Caki2 (cell line): ENCODE data around the gene FAM204A. TPM values are rescaled to one million over a fixed set of nuclear protein-coding genes. Genes with fewer than 3 reads are reported as not detected.

Experiments used
- DNase-seq: peaks from one replicate; pipeline ENCODE4 v3.0.0-alpha.2; 2015; ENCODE audit warnings: low read depth
- in situ Hi-C: cut with HindIII; loops from 2 replicates; pipeline ENCODE4 v1.10.0; 2016; ENCODE audit warnings: low sequenced_read_pairs, low pct_unique_long_range_greater_than_20kb, mixed read lengths
- total RNA-seq: library from RNA; depleted of rRNA; stranded (reverse); fragments of >200 nt; shearing (Covaris generic); gene quantifications from 2 replicates; pipeline ENCODE4 v1.2.3, GENCODE V29; 2014; ENCODE audit warnings: low replicate concordance

Gene FAM204A
- total RNA-seq, 1 experiment from 2014 or later, result 79.3 TPM

GRCh38 chr10:118298787-118299186 is 43.3 kb downstream of the FAM204A start:
- no peak for DNase-seq
- in situ Hi-C loops, result loop anchor here (10.0 kb wide), 1 partner anchor 544 kb away; no protein-coding TSS in a partner anchor

GRCh38 chr10:118291122-118291521 is 51.0 kb downstream of the FAM204A start:
- in situ Hi-C loops, result loop anchor here (10.0 kb wide), 1 partner anchor 536 kb away; no protein-coding TSS in a partner anchor
- DNase-seq, result no peak

GRCh38 chr10:118290471-118290995 is 51.6 kb downstream of the FAM204A start:
- in situ Hi-C loops, result loop anchor here (10.0 kb wide), 1 partner anchor 536 kb away; no protein-coding TSS in a partner anchor
- no peak for DNase-seq

GRCh38 chr10:118287076-118287806 is 54.9 kb downstream of the FAM204A start:
- in situ Hi-C loops, result no loop called here
- DNase-seq, result no peak

GRCh38 chr10:118286051-118286838 is 55.9 kb downstream of the FAM204A start:
- DNase-seq, result no peak
- in situ Hi-C loops, result no loop called here

- in situ Hi-C loops, result no loop called here
These were observed 59.5 kb downstream of the FAM204A start for GRCh38 chr10:118282670-118283069.

GRCh38 chr10:118278649-118279048 is 63.5 kb downstream of the FAM204A start:
- in situ Hi-C loops, result no loop called here
- DNase-seq, result no peak

More at GRCh38 chr10:118282670-118283069, 59.5 kb downstream of the FAM204A start:
- no peak for DNase-seq

- in situ Hi-C loops, result no loop called here
- no peak for DNase-seq
These were observed 64.3 kb downstream of the FAM204A start for GRCh38 chr10:118277871-118278270.

- DNase-seq, result no peak
- in situ Hi-C loops, result no loop called here
These were observed 65.4 kb downstream of the FAM204A start for GRCh38 chr10:118276727-118277126.

- in situ Hi-C loops, result no loop called here
- no peak for DNase-seq
These were observed 65.9 kb downstream of the FAM204A start for GRCh38 chr10:118276204-118276603.

- DNase-seq, result no peak
- in situ Hi-C loops, result no loop called here
These were observed 68.5 kb downstream of the FAM204A start for GRCh38 chr10:118273662-118274061.

- in situ Hi-C loops, result no loop called here
- DNase-seq, result no peak
These were observed 69.4 kb downstream of the FAM204A start for GRCh38 chr10:118272767-118273166.

GRCh38 chr10:118272149-118272721 is 69.9 kb downstream of the FAM204A start:
- no peak for DNase-seq
- in situ Hi-C loops, result no loop called here

GRCh38 chr10:118271671-118272070 is 70.5 kb downstream of the FAM204A start:
- in situ Hi-C loops, result no loop called here

GRCh38 chr10:118266098-118266748 is 75.9 kb downstream of the FAM204A start:
- in situ Hi-C loops, result no loop called here
- DNase-seq, result no peak

More at GRCh38 chr10:118271671-118272070, 70.5 kb downstream of the FAM204A start:
- DNase-seq, result no peak

GRCh38 chr10:118264838-118265470 is 77.2 kb downstream of the FAM204A start:
- no peak for DNase-seq
- in situ Hi-C loops, result no loop called here

GRCh38 chr10:118264252-118264651 is 77.9 kb downstream of the FAM204A start:
- DNase-seq, result no peak
- in situ Hi-C loops, result no loop called here

GRCh38 chr10:118262538-118262937 is 79.6 kb downstream of the FAM204A start:
- DNase-seq, result no peak
- in situ Hi-C loops, result no loop called here
